ENCODE measurements around the gene PTPRA. TPM values are rescaled to one million over a fixed set of nuclear protein-coding genes. Genes with fewer than 3 reads are reported as not detected.

The PTPRA gene
- total RNA-seq, 1 experiment from 2014 or later = 45.2 TPM

DNA sequence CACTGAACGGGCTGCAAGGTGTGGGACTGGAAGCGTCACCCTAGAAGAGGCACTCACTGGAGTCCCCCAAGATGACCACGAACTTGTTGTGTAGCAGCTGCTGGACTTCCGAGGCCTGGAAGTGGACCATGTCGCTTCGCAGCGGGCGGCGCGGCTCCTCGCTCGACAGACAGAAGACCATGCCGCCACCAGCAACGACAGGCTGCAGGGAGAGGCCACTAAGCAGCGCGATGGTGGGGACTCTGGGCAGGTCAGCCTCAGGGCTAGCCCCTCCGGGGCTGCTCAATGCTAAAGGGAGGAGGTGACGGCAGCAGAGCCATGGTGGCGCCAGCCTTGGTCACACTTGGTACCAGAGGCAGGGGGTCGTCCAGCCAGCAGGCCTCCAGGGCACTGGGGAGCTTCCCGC, 33.5 kb upstream of the PTPRA start:
- peaks cover 12% of the 10 kb centered on the region for H3K27me3 Mint-ChIP-seq (ENCODE audit: low read depth)
- no peak overlapping the region for H2AFZ ChIP-seq (ENCODE audit: low read length)
- H2BK120ac ChIP-seq (ENCODE audit: low read depth, low read length, poor library complexity, severe bottlenecking) = no peak overlapping the region
- H4K91ac ChIP-seq (ENCODE audit: insufficient read length, low read depth, low read length) = no peak overlapping the region
- no peak for DNase-seq
- H3K56ac ChIP-seq (ENCODE audit: insufficient read length, low read depth, low read length) = no peak overlapping the region
- H3K9ac ChIP-seq (ENCODE audit: extremely low read depth, insufficient read length, low read length) = no peak overlapping the region
- H4K8ac ChIP-seq (replicated peaks; ENCODE audit: insufficient read length, low read depth, low read length) = no peak overlapping the region
- H3K9me3 Mint-ChIP-seq = peaks cover 0 to 4% of the 10 kb centered on the region in 2 experiments; a peak in 1 of 5 replicates
- peaks cover 4 to 10% of the 10 kb centered on the region in 2 experiments for H3K4me1 Mint-ChIP-seq
- no peak overlapping the region for H2BK5ac ChIP-seq (ENCODE audit: insufficient read length, low read length)
- no peak overlapping the region for H3K4ac ChIP-seq (ENCODE audit: low read depth, low read length)
- H3K79me1 ChIP-seq (ENCODE audit: insufficient read depth, low read depth, low read length, poor library complexity, severe bottlenecking) = no peaks in the 10 kb centered on the region
- H3K23me2 ChIP-seq (ENCODE audit: insufficient read length, low read depth, low read length, poor library complexity, severe bottlenecking) = peaks cover 7% of the 10 kb centered on the region
- H4K5ac ChIP-seq (ENCODE audit: insufficient read length, low read depth, low read length) = no peak overlapping the region
- H3K14ac ChIP-seq (ENCODE audit: insufficient read depth, low read length) = no peak overlapping the region
- peak overlapping the region; percentile 35 to 69 for H3K4me3 Mint-ChIP-seq
- no peak overlapping the region for H3K27ac ChIP-seq (ENCODE audit: insufficient read length, low read depth, low read length)
- H3K23ac ChIP-seq (ENCODE audit: insufficient read length, low read depth, low read length) = no peak overlapping the region
- H2BK20ac ChIP-seq (ENCODE audit: low read depth, low read length, poor library complexity, severe bottlenecking) = no peak overlapping the region
- no peaks in the 10 kb centered on the region for H3K79me2 ChIP-seq (ENCODE audit: insufficient read depth, low read length)
- H3K27ac Mint-ChIP-seq = no peak overlapping the region
- no peak overlapping the region for H2BK12ac ChIP-seq (ENCODE audit: insufficient read length, low read depth, low read length)
- H3K18ac ChIP-seq (ENCODE audit: insufficient read length, low read depth, low read length) = no peak overlapping the region
- WGBS (ENCODE audit: extremely low coverage, insufficient read length, low lambda C conversion rate) = no CpG with 5 or more reads among the region's 21 CpGs
- H4K20me1 ChIP-seq (ENCODE audit: control insufficient read depth, insufficient read depth, insufficient read length) = no peaks in the 10 kb centered on the region
- no peak overlapping the region for H2BK15ac ChIP-seq (ENCODE audit: low read depth, low read length)
- no peak overlapping the region for H2AK5ac ChIP-seq (ENCODE audit: insufficient read length, low read length)
- TF ChIP-seq, protein P1, sequence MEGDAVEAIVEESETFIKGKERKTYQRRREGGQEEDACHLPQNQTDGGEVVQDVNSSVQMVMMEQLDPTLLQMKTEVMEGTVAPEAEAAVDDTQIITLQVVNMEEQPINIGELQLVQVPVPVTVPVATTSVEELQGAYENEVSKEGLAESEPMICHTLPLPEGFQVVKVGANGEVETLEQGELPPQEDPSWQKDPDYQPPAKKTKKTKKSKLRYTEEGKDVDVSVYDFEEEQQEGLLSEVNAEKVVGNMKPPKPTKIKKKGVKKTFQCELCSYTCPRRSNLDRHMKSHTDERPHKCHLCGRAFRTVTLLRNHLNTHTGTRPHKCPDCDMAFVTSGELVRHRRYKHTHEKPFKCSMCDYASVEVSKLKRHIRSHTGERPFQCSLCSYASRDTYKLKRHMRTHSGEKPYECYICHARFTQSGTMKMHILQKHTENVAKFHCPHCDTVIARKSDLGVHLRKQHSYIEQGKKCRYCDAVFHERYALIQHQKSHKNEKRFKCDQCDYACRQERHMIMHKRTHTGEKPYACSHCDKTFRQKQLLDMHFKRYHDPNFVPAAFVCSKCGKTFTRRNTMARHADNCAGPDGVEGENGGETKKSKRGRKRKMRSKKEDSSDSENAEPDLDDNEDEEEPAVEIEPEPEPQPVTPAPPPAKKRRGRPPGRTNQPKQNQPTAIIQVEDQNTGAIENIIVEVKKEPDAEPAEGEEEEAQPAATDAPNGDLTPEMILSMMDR (conservative IDR thresholded peaks at IDR 0.05) = no peak
- no peak overlapping the region for H3T11ph ChIP-seq (ENCODE audit: low read length)
- H3K36me3 Mint-ChIP-seq (ENCODE audit: insufficient read depth in 1 of 3, low read depth in 3 of 3) = peaks cover 3 to 26% (median 22%) of the 10 kb centered on the region in 3 experiments
- H3K9me3 ChIP-seq (ENCODE audit: control insufficient read depth, low read depth, low read length) = no peaks in the 10 kb centered on the region
- H3K4me1 ChIP-seq (ENCODE audit: insufficient read depth, low read length) = no peaks in the 10 kb centered on the region
- H3K27me3 ChIP-seq (ENCODE audit: insufficient read depth, low read length) = peaks cover 7% of the 10 kb centered on the region; the same call in 1 of the 2 replicates
- no peak overlapping the region for H3K4me2 ChIP-seq (ENCODE audit: insufficient read depth, insufficient read length, low read length)
